Activated effector memory CD4-positive, alpha-beta T cell treated with Interleukin-2 at 50 U/mL for 16 hours (primary cell): ENCODE data around the gene TBXAS1.

ENCODE experiments used
- DNase-seq: peaks from one replicate; pipeline ENCODE4 v3.0.0-alpha.2; 2020

TBXAS1 gene

DNA sequence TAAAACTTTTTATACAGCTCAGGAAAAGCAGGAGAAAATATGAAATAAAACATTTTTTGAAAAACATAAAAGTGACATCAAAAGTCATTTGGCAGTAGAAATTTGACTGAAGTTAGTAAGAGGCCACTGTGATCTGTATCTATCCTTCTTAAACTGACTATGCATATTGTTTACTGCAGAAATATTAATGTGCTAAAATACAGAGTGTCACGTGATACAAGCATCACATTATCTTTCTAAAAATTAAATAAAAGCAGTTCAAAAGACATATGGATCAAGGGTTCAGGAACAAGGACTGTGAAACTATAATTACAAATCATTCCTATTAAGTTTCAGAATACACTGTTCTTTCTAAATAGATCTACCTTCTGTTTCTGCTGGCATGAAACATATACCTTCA is 200.0 kb downstream of the TBXAS1 start:
- DNase-seq, result no peak

DNA sequence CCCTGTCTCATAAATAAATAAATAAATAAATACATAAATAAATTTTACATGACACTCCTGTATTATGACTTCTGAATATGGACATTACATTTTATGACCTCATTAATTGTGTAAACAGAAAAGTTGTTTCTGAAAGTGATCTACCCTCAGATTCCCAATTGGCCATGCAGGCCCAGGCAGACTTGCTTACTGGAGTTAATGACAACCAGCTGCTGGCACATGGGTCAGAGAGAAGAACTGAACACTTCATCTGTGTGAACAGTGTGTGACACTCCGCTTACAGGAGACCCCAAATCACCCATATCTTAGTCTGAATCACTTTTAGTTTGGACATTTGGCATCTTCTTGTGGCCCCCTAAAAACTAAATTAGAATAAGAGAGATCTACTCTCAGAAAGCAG is 202.3 kb downstream of the TBXAS1 start:
- DNase-seq, result no peak

DNA sequence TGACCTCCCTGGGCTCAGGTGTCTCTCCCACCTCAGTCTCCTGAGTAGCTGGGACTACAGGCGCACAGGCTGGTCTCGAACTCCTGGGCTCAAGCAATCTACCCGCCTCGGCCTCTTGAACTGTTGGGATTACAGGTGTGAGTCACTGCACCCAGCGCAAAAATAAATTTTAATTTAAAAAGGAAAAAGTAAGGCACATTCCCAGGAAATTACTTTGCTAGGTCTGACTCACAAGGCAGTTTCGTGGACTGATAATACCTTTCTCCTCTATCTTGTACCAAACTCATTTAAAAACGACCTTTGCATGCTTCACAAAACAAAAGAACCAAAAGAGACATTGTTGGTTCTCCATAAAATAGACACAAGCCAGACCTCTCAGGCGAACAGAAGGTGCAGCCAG is 204.0 kb downstream of the TBXAS1 start:
- no peak for DNase-seq

- DNase-seq, result no peak
Measured at GRCh38 chr7:140033779-140034363, 204.8 kb downstream of the TBXAS1 start.

GRCh38 chr7:140034421-140034820 is 205.4 kb downstream of the TBXAS1 start:
- no peak for DNase-seq

GRCh38 chr7:140035400-140036223 is 206.5 kb downstream of the TBXAS1 start:
- no peak for DNase-seq

DNA sequence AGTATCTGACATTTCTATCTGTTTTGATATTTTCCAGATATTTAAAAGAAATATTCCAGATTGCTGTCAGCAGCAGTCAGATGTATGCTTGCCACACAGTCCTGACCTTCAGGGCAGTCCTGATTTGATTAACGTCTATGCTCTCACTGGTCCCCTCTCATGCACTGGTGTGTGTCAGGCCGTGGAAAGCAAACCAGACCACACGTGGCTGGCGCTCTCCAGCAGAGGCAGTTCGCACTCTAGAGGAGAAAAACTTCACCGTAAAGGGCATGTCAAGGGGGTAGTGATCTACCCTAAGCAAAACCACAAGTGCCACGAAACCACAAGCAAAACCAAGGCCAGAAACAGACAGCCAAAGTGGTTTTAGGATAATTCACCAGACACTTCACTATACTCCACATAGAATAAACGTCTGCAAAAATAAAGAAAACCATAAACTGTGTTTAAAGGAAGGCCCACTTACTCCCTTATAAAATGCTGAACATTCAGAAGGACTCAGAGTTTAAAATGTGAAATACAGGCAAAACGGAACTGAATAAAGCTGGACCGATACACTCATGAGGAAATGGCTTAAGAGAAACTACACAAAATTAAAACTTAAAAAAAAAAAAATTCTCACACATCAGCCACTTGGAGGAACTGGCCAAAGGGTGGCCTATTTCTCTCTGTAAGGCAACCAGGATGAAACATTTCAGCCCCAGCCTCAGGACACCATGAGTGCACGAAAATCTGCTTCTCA is 207.3 kb downstream of the TBXAS1 start:
- DNase-seq, result no peak

GRCh38 chr7:140039066-140039465 is 210.0 kb downstream of the TBXAS1 start:
- DNase-seq, result no peak

DNA sequence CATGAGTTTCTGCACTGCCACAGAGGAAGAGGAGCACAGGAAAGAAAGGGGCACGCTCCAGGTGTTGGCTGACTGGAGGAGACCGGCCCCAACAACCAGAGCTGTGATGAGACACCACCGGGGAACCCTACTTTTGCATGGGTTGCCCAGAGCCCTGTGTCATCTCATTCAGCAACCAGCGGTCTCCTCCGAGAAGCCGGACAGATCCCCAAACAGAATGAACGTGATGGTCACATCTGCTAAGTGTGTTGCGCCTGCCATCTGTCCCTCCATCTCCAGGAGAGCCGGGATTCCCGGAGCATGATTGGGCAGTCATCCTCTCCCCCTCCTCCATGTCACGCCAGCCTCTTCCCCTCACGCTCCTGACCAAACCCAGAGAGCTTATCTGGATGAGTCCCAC is 210.8 kb downstream of the TBXAS1 start:
- no peak for DNase-seq

DNA sequence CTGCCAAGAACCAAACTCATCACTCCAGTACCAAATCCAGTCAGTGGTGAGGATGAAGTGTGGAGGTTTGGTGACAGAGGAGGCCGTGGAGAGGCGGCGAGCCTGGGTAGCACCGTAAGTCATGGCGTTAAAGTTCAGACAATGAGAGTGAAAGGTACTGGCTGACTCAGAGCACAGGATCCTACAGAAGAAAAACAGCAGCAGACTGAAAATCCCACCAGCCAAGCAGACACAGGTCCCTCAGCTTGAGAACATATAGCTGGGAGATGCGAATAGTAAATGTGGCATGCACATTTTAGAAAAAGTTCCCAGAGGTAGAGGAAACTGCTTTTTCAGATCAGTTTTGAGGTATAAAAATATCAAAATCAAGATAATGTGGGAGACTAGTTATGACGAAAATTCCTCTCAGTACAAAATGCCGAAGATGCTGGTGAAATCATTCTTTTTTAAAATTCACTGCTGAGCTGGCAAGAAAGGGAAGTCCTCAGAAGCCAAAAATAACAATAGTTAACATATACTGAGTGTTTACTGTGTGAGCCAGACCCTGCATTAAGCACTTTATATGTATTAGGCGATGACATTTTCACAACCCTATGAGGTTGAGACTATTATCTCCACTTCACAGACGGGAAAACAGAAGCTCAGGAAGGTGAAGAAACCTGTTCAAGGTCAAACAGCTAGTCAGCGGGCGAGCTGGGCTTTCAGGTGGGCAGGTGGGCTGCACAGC is 212.8 kb downstream of the TBXAS1 start:
- DNase-seq, result no peak

GRCh38 chr7:140042386-140042670 is 213.3 kb downstream of the TBXAS1 start:
- no peak for DNase-seq

DNA sequence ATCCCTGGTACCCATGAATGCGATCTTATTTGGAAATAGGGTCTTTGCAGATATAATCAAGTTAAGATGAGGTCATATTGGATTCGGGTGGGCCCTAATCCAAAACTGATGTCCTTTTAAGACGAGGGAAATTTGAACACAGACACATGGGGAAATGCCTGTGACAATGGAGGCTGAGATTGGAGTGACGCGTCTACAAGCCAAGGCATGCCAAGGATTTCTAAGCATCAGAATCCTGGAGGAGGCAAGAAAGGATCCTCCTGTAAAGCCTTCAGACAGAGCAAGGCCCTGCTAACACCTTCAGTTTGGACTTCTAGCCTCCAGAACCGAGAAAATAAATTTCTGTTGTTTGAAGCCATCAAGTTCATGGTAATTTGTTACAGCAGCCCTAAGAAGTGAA is 215.2 kb downstream of the TBXAS1 start:
- DNase-seq, result no peak

DNA sequence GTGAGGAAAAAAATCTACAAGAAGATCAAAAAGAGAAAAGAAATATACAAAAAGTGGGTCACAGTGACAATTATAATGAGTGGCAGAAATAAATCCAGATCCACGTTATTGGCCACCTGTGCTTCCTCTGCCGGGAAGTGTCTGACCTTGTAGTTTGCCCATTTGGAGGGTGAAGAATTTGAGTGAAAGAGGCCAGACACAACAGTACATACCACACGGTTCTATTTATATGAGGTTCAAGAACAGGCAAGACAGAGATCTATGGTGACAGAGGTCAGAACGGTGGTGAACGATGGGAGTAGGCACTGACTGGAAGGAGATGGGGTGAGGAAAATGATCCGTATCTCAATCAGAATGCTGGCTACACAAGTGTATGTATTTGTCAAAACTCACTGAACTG is 216.6 kb downstream of the TBXAS1 start:
- no peak for DNase-seq

- DNase-seq, result no peak
Measured at GRCh38 chr7:140047197-140047596, 218.1 kb downstream of the TBXAS1 start.

- no peak for DNase-seq
Measured at GRCh38 chr7:140048138-140048537, 219.1 kb downstream of the TBXAS1 start.

- DNase-seq, result no peak
Measured at GRCh38 chr7:140048989-140049338, 219.9 kb downstream of the TBXAS1 start.

DNA sequence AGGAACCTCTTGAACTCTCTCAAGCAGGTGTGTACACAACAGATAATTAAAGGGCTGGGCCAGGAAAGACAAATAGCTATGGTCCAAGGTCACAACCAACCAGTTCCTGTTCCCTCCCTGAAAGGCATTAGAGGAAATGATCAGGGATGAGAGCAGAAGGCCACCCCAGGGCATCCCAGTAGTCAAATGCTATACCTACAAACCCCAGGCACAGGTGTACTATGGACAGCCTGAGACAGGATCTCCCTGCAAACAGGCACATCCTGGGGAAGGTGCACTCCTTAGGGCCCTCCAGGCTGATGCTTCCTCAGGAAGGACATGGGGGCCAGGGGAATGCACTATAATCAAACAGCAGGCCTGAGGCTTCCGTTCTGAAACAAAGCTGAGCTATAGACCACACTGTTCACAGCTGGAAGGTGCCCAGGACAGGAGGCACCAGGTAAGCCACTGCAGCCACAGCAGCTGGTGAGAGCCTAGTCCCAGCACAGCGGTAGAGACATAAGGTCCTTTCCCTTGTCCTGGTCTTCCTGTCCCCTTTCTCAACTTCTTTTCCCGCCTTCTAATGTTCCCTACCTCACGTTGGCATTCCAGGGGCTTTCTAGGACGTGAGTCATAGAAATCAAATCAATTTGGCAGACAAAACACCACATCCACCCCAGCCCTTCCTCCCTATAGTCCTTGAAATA is 220.4 kb downstream of the TBXAS1 start:
- DNase-seq, result no peak

DNA sequence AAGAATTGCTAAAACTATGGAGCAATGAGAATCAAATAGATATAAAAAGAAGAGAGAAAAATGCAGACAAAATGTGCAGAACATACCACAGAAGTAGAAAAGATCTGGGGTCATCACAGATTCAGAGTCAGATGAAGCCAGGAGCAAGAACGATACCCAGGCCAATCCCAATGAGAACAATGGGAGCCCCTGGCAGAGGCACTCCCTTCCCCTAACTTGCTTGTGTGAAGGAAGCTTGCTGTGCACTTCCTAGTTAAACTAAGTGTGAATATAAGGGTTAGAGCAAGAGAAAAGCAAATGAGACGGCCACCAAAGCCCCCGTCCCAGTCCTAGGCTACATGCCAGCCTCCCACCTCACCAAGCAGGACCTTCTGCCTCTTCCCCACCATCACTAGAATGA is 221.0 kb downstream of the TBXAS1 start:
- DNase-seq, result no peak

- DNase-seq, result no peak
Measured at GRCh38 chr7:140051820-140052219, 222.8 kb downstream of the TBXAS1 start.

DNA sequence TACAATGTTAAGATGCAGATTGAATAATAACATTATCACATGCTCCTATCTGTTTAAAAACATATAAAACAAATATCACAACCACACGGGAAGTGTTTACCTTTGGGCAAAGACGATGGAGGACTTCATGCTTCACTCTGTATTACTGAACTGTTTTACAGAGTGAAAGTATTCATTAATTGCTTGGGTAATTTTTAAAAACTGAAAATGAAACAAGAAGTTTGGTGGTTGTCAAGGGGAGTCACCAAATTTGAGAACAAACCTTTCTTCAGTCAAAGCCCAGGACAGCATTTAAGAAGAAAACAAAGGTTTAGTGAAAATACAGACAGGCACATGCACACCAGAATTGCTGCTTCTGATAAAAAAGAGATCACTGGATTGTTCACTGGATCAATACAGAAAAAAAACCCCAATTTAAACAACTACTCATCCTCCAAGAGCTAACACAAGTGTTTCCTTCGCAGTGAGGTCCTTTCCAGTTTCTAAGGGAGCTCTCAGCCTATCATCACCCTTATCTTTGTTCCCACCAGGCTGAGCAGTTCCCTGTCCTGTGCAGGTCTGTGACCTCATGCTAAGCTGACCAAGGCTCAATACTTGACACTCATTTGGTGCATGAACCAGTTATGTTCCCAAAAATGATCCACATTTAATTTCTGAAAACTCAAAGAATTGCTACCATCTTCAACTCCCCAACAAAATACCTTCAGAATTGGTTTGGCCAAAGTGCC is 224.9 kb downstream of the TBXAS1 start:
- DNase-seq, result no peak

DNA sequence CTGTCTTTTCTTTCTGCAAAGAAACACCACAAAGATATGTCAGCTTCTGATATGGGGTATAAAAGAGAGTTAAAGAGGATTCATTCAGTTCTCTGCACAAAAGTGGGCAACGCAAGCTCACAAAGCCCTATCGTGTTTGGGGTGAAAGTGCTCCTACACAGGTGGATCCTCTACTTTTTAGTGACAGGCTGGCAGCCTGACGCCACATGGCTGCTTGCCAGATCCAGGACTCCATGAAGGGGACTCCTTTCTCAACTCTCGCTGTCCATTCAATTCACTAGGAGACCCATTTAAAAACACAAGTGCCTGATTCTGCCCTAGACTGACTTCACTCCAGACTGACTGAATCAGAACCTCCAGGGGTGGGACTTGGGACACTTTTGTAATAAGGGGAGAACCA is 225.7 kb downstream of the TBXAS1 start:
- DNase-seq, result no peak

DNA sequence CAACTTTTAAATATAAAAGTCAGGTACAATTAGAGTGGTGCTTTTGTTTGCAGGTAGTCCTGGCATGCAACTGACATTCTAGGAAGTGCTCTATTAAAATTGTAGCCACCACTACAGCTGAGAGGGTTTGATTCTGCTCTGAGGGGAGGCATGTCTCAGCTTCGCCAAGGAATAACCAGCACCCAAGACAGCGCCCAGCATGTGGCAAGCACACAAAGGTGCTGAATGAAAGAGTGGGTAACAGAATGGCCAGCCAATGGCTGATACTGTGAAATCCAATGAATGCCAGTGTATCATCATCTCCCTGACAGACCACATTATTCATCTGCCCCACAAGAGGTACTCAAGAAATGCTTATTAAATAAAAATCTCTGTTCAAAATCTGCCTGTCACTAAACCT is 226.8 kb downstream of the TBXAS1 start:
- DNase-seq, result no peak
